Measurements from ENCODE around the gene IL3RA.
A peak's percentile ranks its signal among the peaks of the same experiment; 100 is the strongest.
"Not testable (repeated sequence)": the region's sequence is repeated elsewhere in the genome, so short reads cannot be mapped to it uniquely, and the experiment has no call there.

The IL3RA gene

GRCh38 chrX:1332433-1332832, 4.2 kb upstream of the IL3RA start:
- DNase-seq = not testable (repeated sequence)

- no peak for DNase-seq
These were observed 1.7 kb upstream of the IL3RA start for GRCh38 chrX:1334854-1335253.

GRCh38 chrX:1336948-1337779, 579 bp downstream of the IL3RA start:
- DNase-seq = no peak

GRCh38 chrX:1341545-1342184, 5.1 kb downstream of the IL3RA start:
- peak; percentile 80 to 92 (median 89) for DNase-seq

DNA sequence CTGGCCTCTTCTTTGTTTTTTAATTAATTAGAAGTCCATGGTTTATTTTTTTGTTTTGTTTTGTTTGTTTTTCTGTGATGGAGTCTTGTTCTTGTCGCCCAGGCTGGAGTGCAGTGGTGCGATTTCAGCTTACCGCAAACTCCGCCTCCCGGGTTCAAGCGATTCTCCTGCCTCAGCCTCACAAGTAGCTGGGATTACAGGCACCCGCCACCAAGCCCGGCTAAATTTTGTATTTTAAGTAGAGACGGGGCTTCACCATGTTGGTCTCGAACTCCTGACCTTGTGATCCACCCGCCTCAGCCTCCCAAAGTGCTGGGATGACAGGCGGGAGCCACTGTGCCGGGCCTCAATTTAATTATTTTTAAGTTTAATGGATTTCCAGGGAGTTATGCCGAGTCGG, 13.0 kb downstream of the IL3RA start:
- DNase-seq = not testable (repeated sequence)

DNA sequence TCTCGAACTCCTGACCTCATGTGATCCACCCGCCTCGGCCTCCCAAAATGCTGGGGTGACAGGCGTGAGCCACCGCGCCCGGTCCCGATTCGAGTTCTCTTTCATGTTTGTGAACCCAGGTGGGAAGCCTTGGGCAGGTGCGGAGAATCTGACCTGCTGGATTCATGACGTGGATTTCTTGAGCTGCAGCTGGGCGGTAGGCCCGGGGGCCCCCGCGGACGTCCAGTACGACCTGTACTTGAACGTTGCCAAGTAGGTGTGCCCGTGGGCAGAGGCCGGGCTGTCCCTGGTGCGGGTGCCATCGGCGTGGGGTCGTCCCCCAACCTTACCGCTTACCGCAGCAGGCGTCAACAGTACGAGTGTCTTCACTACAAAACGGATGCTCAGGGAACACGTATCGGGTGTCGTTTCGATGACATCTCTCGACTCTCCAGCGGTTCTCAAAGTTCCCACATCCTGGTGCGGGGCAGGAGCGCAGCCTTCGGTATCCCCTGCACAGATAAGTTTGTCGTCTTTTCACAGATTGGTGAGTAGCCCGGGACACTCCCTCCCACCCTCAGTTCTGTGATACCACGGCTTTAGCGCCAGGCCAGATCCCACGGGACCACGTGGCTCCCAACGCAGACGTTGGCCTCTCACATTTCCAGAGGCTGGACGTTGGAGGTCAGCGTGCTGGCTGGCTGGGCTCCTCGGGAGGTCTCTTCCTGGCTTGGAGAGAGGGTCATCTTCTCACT, 15.6 kb downstream of the IL3RA start:
- no peak for DNase-seq

GRCh38 chrX:1354036-1355019, 17.7 kb downstream of the IL3RA start:
- no peak for DNase-seq

- no peak for DNase-seq
These were observed 18.8 kb downstream of the IL3RA start for GRCh38 chrX:1355131-1356046.

- no peak for DNase-seq
These were observed 21.4 kb downstream of the IL3RA start for GRCh38 chrX:1357993-1358392.

GRCh38 chrX:1358793-1359476, 22.4 kb downstream of the IL3RA start:
- no peak for DNase-seq

- no peak for DNase-seq
These were observed 22.9 kb downstream of the IL3RA start for GRCh38 chrX:1359477-1359873.

DNA sequence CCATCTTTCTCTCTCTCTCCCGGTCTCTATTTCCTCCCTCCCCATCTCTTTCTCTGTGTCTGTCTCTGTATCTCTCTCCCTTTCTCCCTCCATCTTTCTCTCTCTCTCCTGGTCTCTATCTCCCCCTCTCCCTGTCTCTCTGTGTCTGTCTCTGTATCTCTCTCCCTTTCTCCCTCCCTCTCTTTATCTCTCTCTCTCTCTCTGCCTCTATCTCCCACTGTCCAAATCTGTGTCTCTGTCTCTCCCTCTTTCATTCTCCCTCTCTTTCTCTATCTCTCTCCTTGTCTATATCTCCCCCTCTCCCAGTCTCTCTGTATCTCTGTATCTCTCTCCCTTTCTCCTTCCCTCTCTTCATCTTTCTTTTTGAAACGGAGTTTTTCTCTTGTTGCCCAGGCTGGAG, 23.6 kb downstream of the IL3RA start:
- no peak for DNase-seq

DNA sequence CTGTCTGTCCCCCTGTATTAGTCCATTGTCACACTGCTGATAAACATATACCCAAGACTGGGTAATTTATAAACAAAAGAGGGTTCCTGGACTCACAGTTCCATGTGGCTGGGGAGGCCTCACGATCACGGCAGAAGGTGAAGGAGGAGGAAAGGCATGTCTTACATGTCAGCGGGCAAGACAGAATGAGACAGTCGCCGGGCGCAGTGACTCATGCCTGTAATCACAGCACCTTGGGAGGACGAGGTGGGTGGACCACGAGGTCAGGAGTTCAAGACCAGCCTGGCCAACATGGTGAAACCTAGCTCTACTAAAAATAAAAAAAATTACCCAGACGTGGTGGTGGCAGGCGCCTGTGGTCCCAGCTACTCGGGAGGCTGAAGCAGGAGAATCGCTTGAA, 24.7 kb downstream of the IL3RA start:
- no peak for DNase-seq

- DNase-seq = no peak
These were observed 25.3 kb downstream of the IL3RA start for GRCh38 chrX:1361910-1362309.

DNA sequence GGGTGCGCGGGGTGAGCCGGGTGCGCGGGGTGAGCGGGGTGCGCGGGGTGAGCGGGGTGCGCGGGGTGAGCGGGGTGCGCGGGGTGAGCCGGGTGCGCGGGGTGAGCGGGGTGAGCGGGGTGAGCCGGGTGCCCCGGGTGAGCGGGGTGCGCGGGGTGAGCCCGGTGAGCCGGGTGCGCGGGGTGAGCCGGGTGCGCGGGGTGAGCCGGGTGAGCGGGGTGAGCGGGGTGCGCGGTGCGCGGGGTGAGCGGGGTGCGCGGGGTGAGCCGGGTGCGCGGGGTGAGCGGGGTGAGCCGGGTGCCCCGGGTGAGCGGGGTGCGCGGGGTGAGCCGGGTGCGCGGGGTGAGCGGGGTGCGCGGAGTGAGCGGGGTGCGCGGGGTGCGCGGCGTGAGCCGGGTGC, 29.8 kb downstream of the IL3RA start:
- DNase-seq = not testable (repeated sequence)

- no peak for DNase-seq
These were observed 31.8 kb downstream of the IL3RA start for GRCh38 chrX:1368385-1368698.

GRCh38 chrX:1378306-1378759, 41.7 kb downstream of the IL3RA start:
- DNase-seq = no peak

DNA sequence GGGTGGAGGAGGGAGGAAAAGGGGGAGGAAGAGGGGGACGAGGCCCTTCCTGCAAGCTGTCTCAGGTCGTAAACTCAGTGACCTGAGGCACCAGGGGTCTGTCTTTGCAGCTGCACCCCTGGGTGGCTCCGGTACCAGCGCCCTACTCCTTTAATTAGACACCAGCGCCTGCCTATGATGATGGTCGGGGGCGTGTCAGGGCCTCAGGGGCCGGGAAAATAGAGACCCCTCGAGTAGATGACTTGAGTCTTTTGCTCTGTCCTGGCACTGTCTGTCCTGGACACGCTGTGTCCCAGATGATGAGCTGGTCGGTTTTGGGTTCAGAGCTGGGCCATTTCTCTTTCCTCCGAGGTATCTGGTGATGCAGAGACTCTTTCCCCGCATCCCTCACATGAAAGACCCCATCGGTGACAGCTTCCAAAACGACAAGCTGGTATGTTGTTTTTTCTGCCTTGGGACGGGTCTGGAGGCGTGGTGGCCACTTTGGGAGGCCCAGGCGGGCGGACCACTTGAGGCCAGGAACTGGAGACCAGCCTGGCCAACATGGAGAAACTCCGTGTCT, 44.2 kb downstream of the IL3RA start:
- DNase-seq = no peak

GRCh38 chrX:1384658-1385252, 48.2 kb downstream of the IL3RA start:
- no peak for DNase-seq

Data from suppressor macrophage treated with lipopolysaccharide for 1 hour (primary cell).